Coronary artery (tissue), 2 donors: ENCODE measurements around the gene RASGRP4.
A peak's percentile ranks its signal among the peaks of the same experiment; 100 is the strongest.

ENCODE experiments used
- DNase-seq: peaks from one replicate; pipeline ENCODE4 v3.0.0-alpha.2; 2017; ENCODE audit warnings: low spot score
- H3K27ac ChIP-seq, 2 donors: fragments of 200-600 bp; sonication (generic); one replicate each; pipeline ENCODE4 v1.5.1; 2016 to 2019
- H3K4me3 ChIP-seq: fragments of 200-600 bp; sonication (generic); 2 replicates; pipeline ENCODE4 v1.5.1; 2016; ENCODE audit warnings: mild to moderate bottlenecking, moderate library complexity
- CTCF ChIP-seq: fragments of 200-600 bp; sonication (generic); IDR thresholded peaks from one replicate; pipeline ENCODE4 v1.5.1; 2019; ENCODE audit warnings: antibody characterized with exemption

The RASGRP4 gene

GRCh38 chr19:38402967-38403674 is 22.9 kb downstream of the RASGRP4 start, which contains the start of gene FAM98C:
FAM98C (plus strand) TSS chr19:38403093; CDS start chr19:38403154, 61 bp downstream.
- Histone ChIP-seq H3K4me3 (peak within 1 kb of the TSS; percentile 92), H3K27ac (peak within 1 kb of the TSS; percentile 67 to 85)
- DNase-seq: peak; percentile 98
- TF ChIP-seq CTCF: peak; percentile 95

- H3K4me3 ChIP-seq: peak overlapping the region; percentile 92
- no peak for TF ChIP-seq CTCF
- DNase-seq: no peak
- H3K27ac ChIP-seq: no peak overlapping the region
Measured at GRCh38 chr19:38402623-38402966, 23.4 kb downstream of the RASGRP4 start.

- Histone ChIP-seq H3K4me3 (no peak overlapping the region), H3K27ac (no peak overlapping the region)
- no peak for DNase-seq
- no peak for TF ChIP-seq CTCF
Measured at GRCh38 chr19:38401148-38401547, 24.9 kb downstream of the RASGRP4 start.

- Histone ChIP-seq H3K27ac (no peak overlapping the region), H3K4me3 (no peak overlapping the region)
- no peak for DNase-seq
- TF ChIP-seq CTCF: no peak
Measured at GRCh38 chr19:38400361-38400760, 25.7 kb downstream of the RASGRP4 start.

GRCh38 chr19:38399537-38399936 is 26.5 kb downstream of the RASGRP4 start:
- no peak for TF ChIP-seq CTCF
- no peak for DNase-seq
- Histone ChIP-seq H3K27ac (no peak overlapping the region), H3K4me3 (no peak overlapping the region)

- H3K4me3 ChIP-seq: no peak overlapping the region
- H3K27ac ChIP-seq: no peak overlapping the region
- TF ChIP-seq CTCF: no peak
- no peak for DNase-seq
Measured at GRCh38 chr19:38399081-38399480, 26.9 kb downstream of the RASGRP4 start.

- no peak for TF ChIP-seq CTCF
- DNase-seq: no peak
- H3K27ac ChIP-seq: no peak overlapping the region
- H3K4me3 ChIP-seq: peak overlapping the region; percentile 21
Measured at GRCh38 chr19:38395381-38396114, 30.5 kb downstream of the RASGRP4 start.
